Body of pancreas (tissue), 4 donors: ENCODE measurements around the gene FAM3D.
"Not testable (repeated sequence)": the region's sequence is repeated elsewhere in the genome, so short reads cannot be mapped to it uniquely, and the experiment has no call there.

Source experiments
- POLR2A ChIP-seq, 3 donors: fragments of 450-650 bp; IDR thresholded peaks; one replicate each; pipeline ENCODE4 v1.6.1; 2016; ENCODE audit warnings: antibody characterized with exemption in 3 of 3, mild to moderate bottlenecking in 2 of 3
- TF ChIP-seq, protein P1 (sequence below), 7 experiments: fragments of 450-650 bp in 4 of 7; fragments of 200-600 bp in 3 of 7; sonication (generic) in 3 of 7; IDR thresholded peaks; one replicate each; pipeline ENCODE4 v1.5.1; 2016 to 2019; ENCODE audit warnings: antibody characterized with exemption in 7 of 7

DNA sequence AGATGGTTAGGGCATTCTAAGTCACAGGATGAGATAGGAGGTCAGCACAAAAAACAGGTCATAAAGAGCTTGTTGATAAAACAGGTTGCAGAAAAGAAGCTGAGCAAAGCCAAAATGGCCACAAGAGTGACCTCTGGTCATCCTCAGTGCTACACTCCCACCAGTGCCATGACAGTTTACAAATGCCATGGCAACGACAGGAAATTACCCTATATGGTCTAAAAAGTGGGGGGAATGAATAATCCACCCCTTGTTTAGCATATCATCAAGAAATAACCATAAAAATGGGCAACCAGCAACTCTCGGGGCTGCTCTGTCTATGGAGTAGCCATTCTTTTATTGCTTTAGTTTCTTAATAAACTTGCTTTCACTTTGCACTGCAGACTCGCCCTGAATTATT is 30.2 kb upstream of the FAM3D start:
- TF ChIP-seq, protein P1, sequence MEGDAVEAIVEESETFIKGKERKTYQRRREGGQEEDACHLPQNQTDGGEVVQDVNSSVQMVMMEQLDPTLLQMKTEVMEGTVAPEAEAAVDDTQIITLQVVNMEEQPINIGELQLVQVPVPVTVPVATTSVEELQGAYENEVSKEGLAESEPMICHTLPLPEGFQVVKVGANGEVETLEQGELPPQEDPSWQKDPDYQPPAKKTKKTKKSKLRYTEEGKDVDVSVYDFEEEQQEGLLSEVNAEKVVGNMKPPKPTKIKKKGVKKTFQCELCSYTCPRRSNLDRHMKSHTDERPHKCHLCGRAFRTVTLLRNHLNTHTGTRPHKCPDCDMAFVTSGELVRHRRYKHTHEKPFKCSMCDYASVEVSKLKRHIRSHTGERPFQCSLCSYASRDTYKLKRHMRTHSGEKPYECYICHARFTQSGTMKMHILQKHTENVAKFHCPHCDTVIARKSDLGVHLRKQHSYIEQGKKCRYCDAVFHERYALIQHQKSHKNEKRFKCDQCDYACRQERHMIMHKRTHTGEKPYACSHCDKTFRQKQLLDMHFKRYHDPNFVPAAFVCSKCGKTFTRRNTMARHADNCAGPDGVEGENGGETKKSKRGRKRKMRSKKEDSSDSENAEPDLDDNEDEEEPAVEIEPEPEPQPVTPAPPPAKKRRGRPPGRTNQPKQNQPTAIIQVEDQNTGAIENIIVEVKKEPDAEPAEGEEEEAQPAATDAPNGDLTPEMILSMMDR (IDR thresholded peaks at IDR 0.05), result not testable (repeated sequence)
- TF ChIP-seq POLR2A (IDR thresholded peaks at IDR 0.05), result not testable (repeated sequence)
